GM18517 (cell line): ENCODE results near the gene PCSK5.
"Not testable (repeated sequence)": the region's sequence is repeated elsewhere in the genome, so short reads cannot be mapped to it uniquely, and the experiment has no call there.

ENCODE experiments used
- ATAC-seq: cut with Tn5 transposase; IDR thresholded peaks from one replicate; pipeline ENCODE4 v1.9.1; 2021; ENCODE audit warnings: mild to moderate bottlenecking, moderate library complexity; ENCODE audit not compliant: unreplicated experiment

Gene PCSK5

GRCh38 chr9:75889577-75889976 lies 896 bp upstream of the PCSK5 start:
- ATAC-seq, result no peak

GRCh38 chr9:75889977-75890471 lies 449 bp upstream of the PCSK5 start:
- no peak for ATAC-seq

- ATAC-seq, result no peak
Measured at GRCh38 chr9:75891277-75891741, 836 bp downstream of the PCSK5 start.

GRCh38 chr9:75891771-75892215 lies 1.3 kb downstream of the PCSK5 start:
- ATAC-seq, result no peak

GRCh38 chr9:75892216-75892911 lies 1.9 kb downstream of the PCSK5 start:
- ATAC-seq, result no peak

GRCh38 chr9:75893106-75893505 lies 2.6 kb downstream of the PCSK5 start:
- no peak for ATAC-seq

GRCh38 chr9:75894566-75894965 lies 4.1 kb downstream of the PCSK5 start:
- ATAC-seq, result no peak

- no peak for ATAC-seq
Measured at GRCh38 chr9:75895112-75895511, 4.6 kb downstream of the PCSK5 start.

GRCh38 chr9:75896193-75896592 lies 5.7 kb downstream of the PCSK5 start:
- ATAC-seq, result no peak

GRCh38 chr9:75900893-75901524 lies 10.5 kb downstream of the PCSK5 start:
- ATAC-seq, result not testable (repeated sequence)

- no peak for ATAC-seq
Measured at GRCh38 chr9:75903785-75904360, 13.4 kb downstream of the PCSK5 start.

- no peak for ATAC-seq
Measured at GRCh38 chr9:75904364-75904763, 13.9 kb downstream of the PCSK5 start.

GRCh38 chr9:75906531-75906930 lies 16.1 kb downstream of the PCSK5 start:
- no peak for ATAC-seq

- ATAC-seq, result no peak
Measured at GRCh38 chr9:75907329-75907728, 16.9 kb downstream of the PCSK5 start.

GRCh38 chr9:75907923-75908322 lies 17.4 kb downstream of the PCSK5 start:
- ATAC-seq, result no peak

GRCh38 chr9:75909776-75910175 lies 19.3 kb downstream of the PCSK5 start:
- no peak for ATAC-seq

- ATAC-seq, result no peak
Measured at GRCh38 chr9:75910731-75911130, 20.3 kb downstream of the PCSK5 start.

- no peak for ATAC-seq
Measured at GRCh38 chr9:75911390-75911789, 20.9 kb downstream of the PCSK5 start.

- ATAC-seq, result no peak
Measured at GRCh38 chr9:75912951-75913350, 22.5 kb downstream of the PCSK5 start.

- no peak for ATAC-seq
Measured at GRCh38 chr9:75914002-75914401, 23.5 kb downstream of the PCSK5 start.

- no peak for ATAC-seq
Measured at GRCh38 chr9:75914883-75915452, 24.5 kb downstream of the PCSK5 start.

- no peak for ATAC-seq
Measured at GRCh38 chr9:75918154-75918553, 27.7 kb downstream of the PCSK5 start.
